GM12874 (cell line): ENCODE results near the gene RPS6KB1.

ENCODE experiments used
- TF ChIP-seq, protein P1 (sequence below): IDR thresholded peaks from 2 replicates; pipeline ENCODE4 v1.5.1; 2011; ENCODE audit warnings: low read depth, mild to moderate bottlenecking, control low read depth, low read length, moderate library complexity; ENCODE audit not compliant: insufficient read depth

RPS6KB1 gene

DNA sequence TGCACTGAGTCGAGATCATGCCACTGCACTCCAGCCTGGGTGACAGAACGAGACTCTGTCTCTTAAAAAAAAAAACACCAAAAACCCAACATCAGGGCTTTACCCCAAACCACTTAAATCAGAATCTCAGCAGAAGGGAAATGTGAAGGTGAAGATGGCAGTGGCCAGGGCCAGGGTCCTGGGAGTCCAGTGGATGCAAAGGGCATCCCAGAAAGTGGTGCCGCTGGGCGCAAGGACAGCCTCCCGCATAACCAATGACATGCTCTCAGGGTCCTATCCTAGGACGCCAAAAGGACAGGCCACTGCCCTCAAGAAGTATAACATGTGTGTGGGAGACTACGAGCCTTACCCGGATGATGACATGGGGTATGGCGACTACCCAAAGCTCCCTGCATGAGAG, 8.1 kb upstream of the RPS6KB1 start:
- TF ChIP-seq, protein P1, sequence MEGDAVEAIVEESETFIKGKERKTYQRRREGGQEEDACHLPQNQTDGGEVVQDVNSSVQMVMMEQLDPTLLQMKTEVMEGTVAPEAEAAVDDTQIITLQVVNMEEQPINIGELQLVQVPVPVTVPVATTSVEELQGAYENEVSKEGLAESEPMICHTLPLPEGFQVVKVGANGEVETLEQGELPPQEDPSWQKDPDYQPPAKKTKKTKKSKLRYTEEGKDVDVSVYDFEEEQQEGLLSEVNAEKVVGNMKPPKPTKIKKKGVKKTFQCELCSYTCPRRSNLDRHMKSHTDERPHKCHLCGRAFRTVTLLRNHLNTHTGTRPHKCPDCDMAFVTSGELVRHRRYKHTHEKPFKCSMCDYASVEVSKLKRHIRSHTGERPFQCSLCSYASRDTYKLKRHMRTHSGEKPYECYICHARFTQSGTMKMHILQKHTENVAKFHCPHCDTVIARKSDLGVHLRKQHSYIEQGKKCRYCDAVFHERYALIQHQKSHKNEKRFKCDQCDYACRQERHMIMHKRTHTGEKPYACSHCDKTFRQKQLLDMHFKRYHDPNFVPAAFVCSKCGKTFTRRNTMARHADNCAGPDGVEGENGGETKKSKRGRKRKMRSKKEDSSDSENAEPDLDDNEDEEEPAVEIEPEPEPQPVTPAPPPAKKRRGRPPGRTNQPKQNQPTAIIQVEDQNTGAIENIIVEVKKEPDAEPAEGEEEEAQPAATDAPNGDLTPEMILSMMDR, result no peak

- TF ChIP-seq, protein P1, result no peak
These were observed 4.7 kb upstream of the RPS6KB1 start for GRCh38 chr17:59888145-59888750.

DNA sequence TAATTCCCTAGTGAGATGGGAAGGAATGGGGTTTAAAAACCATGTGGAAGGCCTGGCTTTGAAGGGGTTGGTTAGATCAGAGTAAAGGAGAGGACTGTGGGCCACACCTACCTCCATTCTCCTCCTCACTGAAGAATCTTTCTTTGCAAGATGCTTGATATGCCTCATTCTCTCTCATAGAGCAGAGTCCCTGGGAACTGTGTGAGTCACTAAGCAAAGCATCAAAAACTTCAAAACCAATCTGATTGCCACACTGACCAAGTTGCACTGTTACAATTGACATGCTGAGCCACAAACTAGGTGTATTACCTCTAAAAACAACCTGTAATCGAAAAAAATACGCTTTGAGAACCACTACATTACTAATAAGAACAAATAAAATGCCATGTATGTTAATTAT, 2.2 kb upstream of the RPS6KB1 start:
- TF ChIP-seq, protein P1, result no peak

GRCh38 chr17:59892251-59892923, 534 bp upstream of the RPS6KB1 start:
- TF ChIP-seq, protein P1, result no peak

- TF ChIP-seq, protein P1, result no peak
These were observed 767 bp downstream of the RPS6KB1 start for GRCh38 chr17:59893676-59894100.

GRCh38 chr17:59897090-59897489, 4.2 kb downstream of the RPS6KB1 start:
- TF ChIP-seq, protein P1, result no peak

GRCh38 chr17:59899099-59899498, 6.2 kb downstream of the RPS6KB1 start:
- TF ChIP-seq, protein P1, result no peak
